ENCODE results near the gene PPP3CA. TPM values are rescaled to one million over a fixed set of nuclear protein-coding genes. Genes with fewer than 3 reads are reported as not detected.

PPP3CA gene
- total and polyA plus RNA-seq, 8 donors = 38.8 to 58.6 (median 54.8) TPM

DNA sequence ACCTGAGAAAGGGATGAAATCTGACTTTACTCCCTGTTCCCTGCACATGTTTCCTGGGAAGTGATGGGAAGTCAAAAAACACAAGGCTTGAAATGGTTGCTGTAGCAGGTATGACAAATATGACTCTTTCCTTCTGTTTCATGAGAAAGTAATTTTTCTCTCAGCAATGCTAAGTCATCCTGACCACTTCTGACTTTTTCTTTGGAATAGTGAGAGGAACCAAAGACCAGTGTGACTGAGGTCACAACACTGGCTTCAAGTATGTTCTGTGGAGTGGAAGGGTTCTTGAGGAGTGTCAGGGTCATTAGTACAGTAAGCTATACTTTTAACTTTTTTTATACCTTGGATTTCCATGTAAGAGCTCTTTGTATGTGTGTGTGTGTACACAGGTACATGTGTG is 225.3 kb downstream of the PPP3CA start:
- intact Hi-C loops (cut with DNase I) = no loop called here
- no peaks in the 10 kb centered on the region for H3K27me3 ChIP-seq
- TF ChIP-seq, protein P1, sequence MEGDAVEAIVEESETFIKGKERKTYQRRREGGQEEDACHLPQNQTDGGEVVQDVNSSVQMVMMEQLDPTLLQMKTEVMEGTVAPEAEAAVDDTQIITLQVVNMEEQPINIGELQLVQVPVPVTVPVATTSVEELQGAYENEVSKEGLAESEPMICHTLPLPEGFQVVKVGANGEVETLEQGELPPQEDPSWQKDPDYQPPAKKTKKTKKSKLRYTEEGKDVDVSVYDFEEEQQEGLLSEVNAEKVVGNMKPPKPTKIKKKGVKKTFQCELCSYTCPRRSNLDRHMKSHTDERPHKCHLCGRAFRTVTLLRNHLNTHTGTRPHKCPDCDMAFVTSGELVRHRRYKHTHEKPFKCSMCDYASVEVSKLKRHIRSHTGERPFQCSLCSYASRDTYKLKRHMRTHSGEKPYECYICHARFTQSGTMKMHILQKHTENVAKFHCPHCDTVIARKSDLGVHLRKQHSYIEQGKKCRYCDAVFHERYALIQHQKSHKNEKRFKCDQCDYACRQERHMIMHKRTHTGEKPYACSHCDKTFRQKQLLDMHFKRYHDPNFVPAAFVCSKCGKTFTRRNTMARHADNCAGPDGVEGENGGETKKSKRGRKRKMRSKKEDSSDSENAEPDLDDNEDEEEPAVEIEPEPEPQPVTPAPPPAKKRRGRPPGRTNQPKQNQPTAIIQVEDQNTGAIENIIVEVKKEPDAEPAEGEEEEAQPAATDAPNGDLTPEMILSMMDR (IDR thresholded peaks at IDR 0.05) = no peak
- DNase-seq (no peak), ATAC-seq (peak; percentile 54)
- no peaks in the 10 kb centered on the region for H3K9me3 ChIP-seq
- H3K4me1 ChIP-seq = peaks cover 2 to 7% of the 10 kb centered on the region in 2 donors
- H3K4me3 ChIP-seq = no peak overlapping the region
- H3K36me3 ChIP-seq = no peaks in the 10 kb centered on the region
- H3K27ac ChIP-seq = no peak overlapping the region

- H3K27me3 ChIP-seq = no peaks in the 10 kb centered on the region
- H3K4me3 ChIP-seq = no peak overlapping the region
- TF ChIP-seq, protein P1 (IDR thresholded peaks at IDR 0.05) = no peak
- no peak for ATAC-seq
- no peak overlapping the region for H3K27ac ChIP-seq
- H3K4me1 ChIP-seq = peaks cover 0 to 4% of the 10 kb centered on the region in 2 donors
- no peaks in the 10 kb centered on the region for H3K36me3 ChIP-seq
- DNase-seq = no peak
- H3K9me3 ChIP-seq = no peaks in the 10 kb centered on the region
- intact Hi-C loops (cut with DNase I) = no loop called here
Observed at GRCh38 chr4:101119141-101119540, 228.2 kb downstream of the PPP3CA start.

GRCh38 chr4:101118617-101119016 is 228.7 kb downstream of the PPP3CA start:
- DNase-seq (no peak), ATAC-seq (no peak)
- intact Hi-C loops (cut with DNase I) = no loop called here
- no peaks in the 10 kb centered on the region for H3K27me3 ChIP-seq
- TF ChIP-seq, protein P1 (IDR thresholded peaks at IDR 0.05) = no peak
- peaks cover 0 to 4% of the 10 kb centered on the region in 2 donors for H3K4me1 ChIP-seq
- no peaks in the 10 kb centered on the region for H3K36me3 ChIP-seq
- H3K27ac ChIP-seq = no peak overlapping the region
- H3K4me3 ChIP-seq = no peak overlapping the region
- no peaks in the 10 kb centered on the region for H3K9me3 ChIP-seq

GRCh38 chr4:101115887-101116286 is 231.4 kb downstream of the PPP3CA start:
- DNase-seq = peak in 1 of 4 donors; percentile 28
- Histone ChIP-seq H3K27ac (peak overlapping the region in 1 of 2 donors; percentile 48), H3K27me3 (no peaks in the 10 kb centered on the region), H3K4me3 (no peak overlapping the region), H3K4me1 (peaks cover 0 to 4% of the 10 kb centered on the region in 2 donors), H3K9me3 (no peaks in the 10 kb centered on the region), H3K36me3 (no peaks in the 10 kb centered on the region)
- intact Hi-C loops (cut with DNase I) = no loop called here
- TF ChIP-seq, protein P1 (IDR thresholded peaks at IDR 0.05) = no peak
- peak; percentile 83 for ATAC-seq

DNA sequence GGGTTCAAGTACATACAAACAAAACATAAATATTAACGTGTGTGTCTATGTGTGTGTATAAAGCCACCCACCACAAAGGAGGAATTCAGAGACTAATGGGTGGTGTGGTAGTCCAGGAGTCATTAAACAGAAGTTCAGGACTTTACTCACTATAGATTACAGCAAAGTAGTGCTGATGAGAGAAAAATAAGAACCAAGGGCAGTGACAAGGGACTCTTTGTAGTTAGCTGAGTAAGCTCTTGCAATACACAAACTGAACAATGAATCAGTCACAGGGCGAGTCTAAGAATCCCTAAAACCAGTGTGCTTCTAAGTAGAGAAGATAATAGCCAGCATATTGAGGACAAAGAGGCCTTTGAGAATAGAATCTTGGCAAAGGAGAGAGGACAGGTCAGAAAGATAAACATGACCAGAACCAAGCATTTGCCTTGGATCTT is 232.4 kb downstream of the PPP3CA start:
- no peak overlapping the region for H3K4me3 ChIP-seq
- ATAC-seq (peak; percentile 69), DNase-seq (no peak)
- no peaks in the 10 kb centered on the region for H3K27me3 ChIP-seq
- intact Hi-C loops (cut with DNase I) = no loop called here
- H3K27ac ChIP-seq = no peak overlapping the region
- peaks cover 0 to 4% of the 10 kb centered on the region in 2 donors for H3K4me1 ChIP-seq
- no peaks in the 10 kb centered on the region for H3K36me3 ChIP-seq
- TF ChIP-seq, protein P1 (IDR thresholded peaks at IDR 0.05) = no peak
- H3K9me3 ChIP-seq = no peaks in the 10 kb centered on the region
